DLD1 (cell line): ENCODE measurements around the gene TWSG1.
"Not testable (repeated sequence)": the region's sequence is repeated elsewhere in the genome, so short reads cannot be mapped to it uniquely, and the experiment has no call there.

ENCODE experiments used
- in situ Hi-C: cut with HindIII; loops from 2 replicates; pipeline ENCODE4 v1.10.0; 2017; ENCODE audit warnings: low sequenced_read_pairs

The TWSG1 gene

DNA sequence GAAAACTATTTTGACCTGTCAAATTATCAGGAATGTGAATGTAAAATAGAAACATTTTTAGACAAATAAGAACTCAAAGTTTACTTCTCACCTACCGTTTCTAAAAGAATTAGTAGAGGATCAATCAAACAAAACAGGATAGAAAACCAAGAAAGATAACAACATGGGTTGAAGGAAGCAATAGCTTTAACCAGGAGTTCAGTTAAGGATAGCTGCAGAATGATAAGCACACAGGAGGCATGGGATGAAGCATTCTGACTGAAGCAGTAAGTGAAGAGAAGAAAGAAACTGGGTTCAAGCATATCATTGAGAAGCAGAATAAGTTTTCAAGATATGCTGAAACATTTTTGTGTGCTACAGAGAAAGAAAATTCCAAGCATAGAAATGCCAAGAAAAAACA is 52.3 kb downstream of the TWSG1 start:
- in situ Hi-C loops = no loop called here

DNA sequence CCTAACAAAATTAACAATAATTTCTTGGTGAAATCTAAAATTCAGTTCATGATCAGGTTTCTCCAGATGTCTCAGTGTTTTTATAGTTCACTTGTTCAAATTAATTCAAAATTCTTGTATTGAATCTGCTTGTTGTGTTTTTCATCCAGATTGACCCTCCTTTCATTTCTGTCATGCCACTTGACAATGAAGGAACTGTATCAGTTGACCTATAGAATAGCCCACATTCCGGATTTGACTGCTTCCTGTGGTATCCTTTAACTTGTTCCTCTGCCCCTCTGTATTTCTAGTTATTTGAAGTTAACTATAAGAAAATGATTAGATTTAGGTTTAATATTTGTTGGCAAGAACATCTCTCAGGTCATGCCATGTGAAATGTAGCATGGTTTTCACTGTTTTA is 53.3 kb downstream of the TWSG1 start:
- in situ Hi-C loops = no loop called here

DNA sequence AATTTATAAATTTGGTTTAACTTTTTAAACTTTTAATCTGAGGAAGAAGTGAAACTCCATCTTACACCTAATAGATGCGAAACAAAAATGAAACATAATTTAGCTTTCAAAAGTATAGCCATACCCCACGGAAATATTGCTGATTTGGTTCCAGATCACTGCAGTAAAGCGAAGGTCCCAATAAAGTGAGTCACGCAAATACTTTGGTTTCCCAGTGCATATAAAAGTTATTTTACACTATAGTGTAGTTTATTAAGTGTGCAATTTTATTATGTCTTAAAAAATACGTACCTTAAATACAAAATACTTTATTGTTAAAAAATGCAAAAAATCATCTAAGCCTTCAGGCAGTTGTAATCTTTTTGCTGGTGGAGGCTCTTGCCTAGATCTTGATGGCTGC is 55.1 kb downstream of the TWSG1 start:
- in situ Hi-C loops = no loop called here

DNA sequence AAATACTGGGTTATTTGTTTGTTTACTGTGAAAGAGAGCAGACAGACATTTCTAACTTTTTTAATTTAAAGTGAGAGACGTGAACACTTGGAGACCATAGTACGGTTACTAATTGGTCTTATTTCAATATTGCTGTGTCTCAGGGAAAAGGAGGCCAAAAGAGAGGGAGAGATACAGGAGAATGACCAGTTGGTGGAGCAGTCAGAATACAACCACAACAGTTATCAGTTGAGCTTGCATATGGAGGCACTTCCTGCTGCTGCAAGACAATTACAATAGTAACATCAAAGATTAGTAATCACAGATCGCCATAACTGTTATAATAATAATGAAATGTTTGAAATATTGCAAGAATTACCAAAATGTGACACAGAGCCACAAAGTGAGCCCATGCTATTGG is 58.2 kb downstream of the TWSG1 start:
- in situ Hi-C loops = no loop called here

DNA sequence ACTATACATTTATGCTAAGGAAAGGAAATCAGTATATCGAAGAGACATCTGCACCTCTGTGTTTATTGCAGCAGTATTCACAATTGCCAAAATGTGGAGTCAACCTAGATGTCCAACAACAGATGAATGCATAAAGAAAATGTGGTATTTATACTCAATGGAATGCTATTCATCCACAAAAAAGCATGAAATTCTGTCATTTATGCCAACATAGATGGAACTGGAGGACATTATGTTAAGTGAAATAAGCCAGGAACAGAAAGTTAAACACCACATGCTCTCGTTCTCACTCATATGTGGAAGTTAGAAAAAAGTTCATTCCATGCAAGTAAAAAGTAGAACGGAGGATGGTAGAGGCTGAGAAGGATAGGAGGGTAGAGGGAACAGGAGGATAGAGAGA is 59.5 kb downstream of the TWSG1 start:
- in situ Hi-C loops = no loop called here

DNA sequence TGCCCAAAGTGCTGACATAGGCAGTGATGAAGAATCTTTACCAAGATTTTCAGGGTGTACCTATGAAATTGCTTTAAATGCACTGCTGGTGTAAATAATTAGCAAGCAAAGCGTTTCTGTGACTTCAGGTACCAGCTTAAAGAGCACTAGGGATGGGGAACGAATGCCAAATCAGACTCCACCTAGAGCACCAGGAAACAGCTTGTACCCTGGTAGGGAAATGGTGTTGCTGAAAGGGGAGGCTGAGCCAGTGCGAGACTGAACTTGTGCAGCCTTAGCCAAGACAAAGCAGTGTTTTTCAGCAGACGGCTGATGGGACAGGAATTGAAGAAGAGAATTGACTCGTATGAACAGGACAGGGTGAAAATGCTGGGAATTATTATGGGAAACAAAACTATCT is 65.6 kb downstream of the TWSG1 start:
- in situ Hi-C loops = no loop called here

DNA sequence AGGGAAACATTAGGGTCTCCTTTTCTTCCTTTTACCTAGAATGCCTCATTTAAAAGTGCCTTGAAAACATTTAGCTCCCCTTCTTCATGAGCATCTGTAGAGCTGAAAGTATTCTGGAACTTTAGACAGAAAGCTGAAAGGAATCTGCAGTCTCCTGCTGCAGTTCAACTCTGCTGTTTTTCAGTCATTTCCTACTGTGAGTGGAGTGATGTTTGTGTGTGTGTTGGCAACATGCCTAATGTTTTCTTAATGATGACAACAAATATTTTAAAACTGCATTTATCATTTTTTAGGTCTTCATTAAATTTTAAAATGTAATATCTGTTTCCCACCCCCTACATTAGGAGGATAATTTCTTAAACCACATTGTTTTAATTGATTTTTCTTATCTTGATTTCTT is 66.6 kb downstream of the TWSG1 start:
- in situ Hi-C loops = no loop called here

DNA sequence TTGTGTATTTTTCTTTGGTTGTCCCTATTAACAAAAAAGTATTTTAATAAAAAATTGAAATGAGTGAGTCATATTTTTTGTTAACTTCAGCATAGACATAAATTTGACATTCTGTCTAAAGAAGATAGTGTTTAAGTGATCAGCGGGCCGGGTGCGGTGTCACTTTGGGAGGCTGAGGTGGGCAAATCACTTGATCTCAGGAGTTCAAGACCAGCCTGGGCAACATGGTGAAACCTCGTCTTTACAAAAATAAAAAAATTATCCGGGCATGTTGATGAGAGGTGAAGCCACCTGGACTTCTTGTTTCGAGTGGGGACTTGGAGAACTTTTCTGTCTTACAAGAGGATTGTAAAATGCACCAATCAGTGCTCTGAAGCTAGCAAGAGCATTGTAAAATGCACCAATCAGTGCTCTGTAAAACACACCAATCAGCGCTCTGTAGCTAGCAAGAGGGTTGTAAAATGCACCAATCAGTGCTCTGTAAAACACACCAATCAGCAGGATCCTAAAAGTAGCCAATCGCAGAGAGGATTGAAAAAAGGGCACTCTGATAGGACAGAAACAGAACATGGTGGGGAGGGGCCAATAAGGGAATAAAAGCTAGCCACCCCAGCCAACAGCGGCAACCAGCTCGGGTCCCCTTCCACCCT is 67.9 kb downstream of the TWSG1 start:
- in situ Hi-C loops = not testable (repeated sequence)

DNA sequence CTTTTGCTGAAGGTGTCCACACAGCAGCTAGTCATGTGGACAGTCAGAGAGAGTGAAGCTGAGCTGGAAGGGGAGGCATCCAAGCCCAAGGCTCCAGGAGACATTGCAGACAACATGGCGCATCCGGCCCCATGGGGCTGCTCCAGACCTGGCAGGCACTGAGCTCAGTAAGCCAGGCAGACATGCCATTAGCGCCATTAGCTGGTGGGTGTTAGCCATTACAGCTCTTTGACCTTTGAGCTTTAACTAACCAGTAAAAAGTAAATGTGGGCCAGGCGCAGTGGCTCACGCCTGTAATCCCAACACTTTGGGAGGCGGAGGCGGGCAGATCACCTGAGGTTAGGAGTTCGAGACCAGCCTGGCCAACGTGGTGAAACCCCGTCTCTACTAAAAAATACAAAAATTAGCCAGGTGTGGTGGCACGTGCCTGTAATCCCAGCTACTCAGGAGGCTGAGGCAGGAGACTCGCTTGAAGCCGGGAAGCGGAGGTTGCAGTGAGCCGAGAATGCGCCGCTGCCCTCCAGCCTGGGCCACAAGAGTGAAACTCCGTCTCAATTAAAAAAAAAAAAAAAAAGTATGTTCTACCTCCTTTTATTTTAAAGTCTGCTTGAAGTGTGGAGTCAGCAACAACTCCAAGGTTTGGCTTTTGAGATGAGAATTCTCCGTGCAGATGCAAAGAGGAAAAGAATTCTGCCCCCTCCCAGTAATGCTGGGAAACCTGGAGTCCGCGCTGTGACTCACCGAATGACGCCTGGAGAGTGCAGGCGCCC is 69.4 kb downstream of the TWSG1 start:
- in situ Hi-C loops = no loop called here

DNA sequence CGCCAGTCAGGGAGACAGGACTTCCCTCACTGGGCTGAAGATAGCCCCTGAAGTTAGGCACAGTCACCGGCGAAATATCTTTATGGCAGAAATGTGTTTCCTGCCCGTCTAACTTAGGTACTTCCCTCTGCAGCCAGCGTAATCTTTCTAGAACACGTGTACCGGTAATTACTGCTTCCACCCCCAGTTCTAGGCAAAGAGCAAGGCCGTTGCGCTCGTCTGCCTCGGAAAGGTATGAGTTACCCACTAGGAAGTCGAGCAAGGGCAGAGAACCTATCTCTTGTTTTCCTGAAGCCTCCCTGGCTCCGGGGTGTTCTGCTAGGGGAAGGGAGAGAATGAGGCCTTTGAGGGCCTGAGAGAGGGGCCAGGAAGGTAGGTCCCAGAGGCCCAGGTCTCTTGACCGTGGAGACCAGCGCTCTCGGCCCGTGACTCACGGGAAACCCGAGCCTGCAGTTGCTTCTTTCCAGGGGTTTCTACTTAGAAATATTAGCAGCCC is 70.0 kb downstream of the TWSG1 start:
- in situ Hi-C loops = no loop called here

DNA sequence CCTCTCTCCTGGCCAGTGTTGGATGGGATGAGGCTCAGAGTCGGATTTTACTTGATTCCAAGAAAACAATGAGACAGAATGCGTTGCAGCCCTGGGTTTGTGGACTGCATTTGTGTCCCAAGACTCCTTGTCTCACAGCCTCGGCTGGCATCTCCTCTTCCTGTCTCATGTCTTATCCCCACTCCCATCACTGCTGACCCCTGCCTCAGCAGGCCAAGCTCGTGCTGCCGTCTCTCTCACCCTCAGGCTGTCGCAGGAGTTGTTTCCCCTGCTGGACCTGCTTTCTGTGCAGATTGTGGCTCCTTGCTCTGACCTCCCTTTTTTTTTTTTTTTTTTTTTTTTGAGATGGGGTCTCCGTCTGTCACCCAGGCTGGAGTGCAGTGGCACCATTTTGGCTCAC is 70.6 kb downstream of the TWSG1 start:
- in situ Hi-C loops = no loop called here

DNA sequence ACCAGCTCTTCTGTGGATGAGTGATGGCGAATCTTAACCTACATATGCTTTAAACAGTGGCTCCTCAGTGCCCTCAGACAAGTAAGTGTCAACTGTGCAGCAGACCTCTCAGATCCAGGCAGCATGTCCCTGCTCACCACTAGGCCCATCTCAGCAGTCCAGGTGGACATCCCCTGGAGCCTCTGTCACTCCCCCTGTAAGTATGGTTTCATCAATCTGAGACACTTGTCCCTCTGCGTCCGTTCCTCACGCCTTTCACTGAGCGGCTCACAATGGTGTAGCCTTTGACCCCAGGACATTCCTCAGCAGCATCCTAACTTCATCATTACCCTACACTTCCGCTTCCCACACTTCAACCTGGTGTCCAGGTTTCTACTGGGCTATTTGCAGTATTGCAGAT is 71.4 kb downstream of the TWSG1 start:
- in situ Hi-C loops = no loop called here

DNA sequence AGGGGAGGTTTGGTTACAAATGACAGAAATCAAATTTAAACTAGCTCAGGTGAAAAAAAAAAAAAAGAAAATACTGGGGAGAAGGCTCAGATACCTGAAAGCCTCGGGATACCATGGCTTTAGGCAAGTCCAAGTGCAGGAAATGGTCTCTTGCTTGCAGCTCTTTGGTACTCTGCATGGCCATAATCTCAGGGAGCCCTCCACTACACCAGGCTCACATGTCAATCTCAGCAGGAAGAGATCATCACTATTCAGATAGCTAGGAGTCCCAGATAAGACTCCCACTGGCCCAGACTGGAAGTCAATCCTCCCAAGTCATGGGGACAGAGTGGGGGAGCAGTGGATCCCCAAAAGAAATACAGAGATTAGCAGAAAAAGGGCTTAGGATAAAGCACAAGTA is 75.9 kb downstream of the TWSG1 start:
- in situ Hi-C loops = no loop called here

DNA sequence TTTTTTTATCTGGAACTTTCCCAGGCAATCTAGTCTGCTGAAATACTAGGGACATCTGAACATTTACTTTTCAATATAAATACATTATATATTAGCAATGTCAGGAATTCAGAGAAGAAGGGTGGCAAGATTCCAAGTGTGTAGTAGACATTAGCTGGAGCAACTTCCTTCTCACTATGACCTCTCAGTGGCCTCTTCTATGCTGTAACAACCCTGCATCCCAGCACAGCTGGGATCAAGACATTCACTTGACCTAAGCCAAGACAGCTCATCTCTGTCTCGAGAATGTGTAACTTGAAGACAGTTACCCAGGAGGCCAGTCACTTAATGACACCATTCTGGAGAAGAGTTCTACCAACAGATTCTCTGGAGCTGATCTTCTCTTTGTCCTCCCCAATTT is 79.0 kb downstream of the TWSG1 start:
- in situ Hi-C loops = no loop called here

DNA sequence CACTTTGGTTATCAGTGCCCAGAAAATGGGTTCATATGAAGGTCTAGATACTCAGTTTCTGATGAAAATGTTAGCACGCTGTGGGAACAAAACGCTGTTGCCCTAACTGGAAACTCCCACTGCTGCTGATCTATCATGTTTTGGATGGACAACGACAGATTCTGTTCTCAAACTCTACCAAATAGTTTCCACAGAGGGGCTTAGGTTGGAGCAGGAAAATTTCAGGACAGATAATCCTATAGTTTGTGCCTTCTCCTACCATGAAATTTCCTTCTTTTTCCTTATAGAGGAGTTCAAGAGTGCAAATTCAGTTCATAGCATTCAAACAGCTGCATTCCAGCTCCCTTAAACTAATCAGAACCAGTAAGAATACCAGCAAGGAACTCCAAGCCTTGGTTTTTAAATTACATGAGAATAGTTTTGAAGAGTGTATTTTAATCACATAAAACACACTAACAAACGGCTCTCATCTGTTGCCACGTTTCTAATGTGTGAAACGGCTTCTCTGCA is 82.0 kb downstream of the TWSG1 start:
- in situ Hi-C loops = no loop called here

DNA sequence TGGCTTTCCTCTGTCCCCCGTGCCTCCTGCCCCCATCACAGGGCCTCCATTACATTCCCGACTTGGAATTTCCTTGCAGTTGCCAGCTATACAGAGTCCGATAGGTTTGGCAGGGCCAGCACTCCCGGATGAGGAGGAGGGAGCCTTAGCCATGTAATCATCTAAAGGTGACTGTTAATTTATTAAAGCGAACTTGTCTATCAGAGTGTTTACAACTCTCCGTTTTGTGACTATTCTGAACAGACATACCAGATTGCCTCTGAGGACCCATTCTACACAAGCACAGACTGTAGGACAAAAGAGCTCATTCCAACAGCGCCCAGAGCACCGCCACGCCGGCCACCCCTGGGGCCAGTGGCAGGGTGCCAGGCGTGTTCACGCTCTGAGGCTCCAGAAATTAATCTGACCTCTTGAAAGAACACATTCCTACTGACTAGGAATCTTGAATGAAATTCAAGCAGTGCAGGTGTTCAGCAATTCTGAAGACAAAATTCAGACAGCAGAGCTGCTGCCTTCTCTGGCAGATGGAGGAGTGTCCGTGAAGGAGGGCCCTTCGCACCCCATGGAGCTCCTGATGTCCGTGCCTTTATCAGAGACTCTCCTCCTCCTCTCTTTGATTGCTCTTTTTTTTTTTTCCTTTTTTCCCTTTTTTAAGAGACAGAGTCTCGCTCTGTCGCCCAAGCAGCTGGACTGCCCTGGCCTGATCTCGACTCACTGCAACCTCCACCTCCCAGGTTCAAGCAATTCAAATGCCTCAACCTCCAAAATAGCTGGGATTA is 82.7 kb downstream of the TWSG1 start:
- in situ Hi-C loops = no loop called here

DNA sequence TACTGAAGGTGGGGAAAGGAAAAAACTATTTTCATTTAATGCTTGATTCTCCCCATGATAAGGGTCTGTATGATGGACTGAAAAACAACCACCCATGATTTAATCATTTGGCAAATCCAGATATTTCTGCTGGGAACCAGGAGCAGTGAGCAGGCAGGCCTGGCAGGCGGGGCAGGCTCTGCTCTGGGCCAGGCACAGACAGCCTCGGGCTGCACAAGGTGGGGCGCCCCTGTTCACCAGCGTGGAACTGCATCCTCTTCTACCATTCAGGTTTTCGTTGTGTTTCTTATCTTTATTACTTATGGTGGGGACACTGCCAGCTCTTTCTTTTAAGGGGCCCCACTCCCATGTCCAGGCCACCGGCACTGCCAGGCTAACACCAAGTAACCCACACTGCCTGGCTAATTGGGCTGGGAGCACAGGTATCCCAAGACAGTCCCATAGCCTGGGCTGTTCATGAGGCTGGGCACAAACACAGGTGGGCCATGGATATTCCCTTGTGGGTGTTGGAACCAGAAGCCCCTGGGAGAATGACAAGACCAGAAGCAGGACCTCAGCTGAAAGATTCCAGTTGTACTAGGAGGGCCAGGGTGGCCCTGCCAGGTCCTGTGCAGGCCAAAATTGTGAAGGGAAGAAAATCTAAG is 83.6 kb downstream of the TWSG1 start:
- in situ Hi-C loops = no loop called here

DNA sequence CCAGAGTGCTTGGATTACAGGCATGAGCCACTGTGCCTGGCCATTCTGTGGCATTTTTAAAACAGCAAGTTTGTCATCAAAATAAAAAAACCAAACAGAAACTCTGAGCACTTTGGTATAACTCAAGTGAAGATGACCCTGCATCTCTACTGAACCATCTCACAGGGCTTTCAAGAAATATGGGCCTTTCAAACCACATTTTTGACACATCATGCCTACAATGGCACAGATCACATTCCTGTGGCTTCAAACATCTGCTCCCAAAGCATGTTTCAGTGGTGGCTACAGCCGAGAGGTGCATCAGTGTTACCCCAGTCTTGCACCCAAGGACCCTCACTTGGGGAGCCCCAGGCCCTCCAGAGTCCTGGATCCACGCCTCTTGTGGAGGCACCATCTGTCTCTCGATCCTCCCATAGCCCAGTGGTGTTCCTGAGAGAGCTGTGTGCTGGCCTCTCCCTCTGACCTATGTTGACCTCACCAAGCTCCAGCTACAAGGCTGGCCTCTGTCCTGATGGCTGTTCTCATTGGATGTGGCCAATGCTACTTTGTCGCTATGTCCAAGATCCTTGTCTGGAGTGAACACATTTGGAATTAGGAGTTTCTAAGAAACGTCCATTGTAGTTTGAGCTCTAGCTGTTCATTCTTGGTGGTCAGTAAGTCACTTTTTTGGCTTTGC is 85.5 kb downstream of the TWSG1 start:
- in situ Hi-C loops = no loop called here

DNA sequence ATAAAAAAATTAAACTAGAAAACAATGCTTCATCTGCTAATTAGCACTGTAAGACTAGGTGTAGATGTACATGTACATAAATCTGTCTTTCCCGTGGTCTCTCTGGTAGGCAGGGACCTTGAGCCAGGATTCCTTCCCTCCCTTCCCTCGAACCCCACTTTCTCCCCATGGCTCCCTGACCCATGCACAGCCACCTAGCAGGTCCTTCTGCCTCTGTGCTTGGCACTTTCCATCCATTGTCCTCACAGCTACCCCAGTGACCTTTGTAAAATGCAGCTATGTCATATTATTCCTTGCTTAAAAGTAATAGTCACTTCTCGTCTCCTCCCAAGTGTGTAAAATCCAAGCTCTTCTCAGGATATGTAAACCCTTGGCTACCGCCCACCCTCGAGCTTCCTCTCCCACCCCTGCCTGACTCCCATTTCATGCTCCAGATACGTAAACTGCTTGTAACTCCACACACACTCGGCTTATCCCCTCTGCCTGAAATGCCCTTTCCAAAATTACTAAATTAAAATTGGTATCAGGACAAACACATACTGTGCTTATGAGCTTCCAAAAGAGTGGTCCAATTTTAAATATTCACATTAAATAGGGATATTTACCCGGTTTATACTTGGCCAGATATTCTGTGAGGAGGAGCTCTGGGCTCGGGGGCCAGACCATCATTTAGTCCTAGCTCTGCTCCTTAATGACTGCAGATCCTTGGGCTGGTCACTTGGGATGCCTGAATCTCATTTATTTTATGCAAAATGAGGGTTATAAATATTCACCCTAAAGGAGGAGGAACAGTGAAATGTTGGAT is 86.7 kb downstream of the TWSG1 start:
- in situ Hi-C loops = no loop called here

DNA sequence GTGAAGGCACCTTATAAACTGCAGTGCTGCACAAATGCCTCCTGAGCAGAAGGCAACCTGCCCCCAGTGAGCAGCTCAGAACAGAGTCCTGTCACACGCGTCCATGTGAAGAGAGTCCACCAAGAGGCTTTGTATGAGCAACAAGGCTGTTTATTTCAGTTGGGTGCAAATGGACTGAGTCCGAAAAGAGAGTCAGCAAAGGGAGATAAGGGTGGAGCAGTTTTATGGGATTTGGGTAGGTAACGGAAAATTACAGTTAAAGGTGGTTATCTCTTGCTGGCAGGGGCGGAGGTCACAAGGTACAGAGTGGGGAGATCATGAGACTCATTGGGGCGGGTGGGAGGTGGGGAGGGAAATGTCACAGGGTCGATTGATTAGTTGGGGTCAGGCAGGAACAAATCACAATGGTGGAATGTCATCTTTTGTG is 87.3 kb downstream of the TWSG1 start:
- in situ Hi-C loops = no loop called here
